Neural cell (in vitro differentiated cells): ENCODE data around the gene RTP5. TPM values are rescaled to one million over a fixed set of nuclear protein-coding genes. Genes with fewer than 3 reads are reported as not detected.

ENCODE experiments used
- H2AFZ ChIP-seq: fragments of 200-600, 300-800 bp; sonication (generic), shearing (Covaris generic); 2 replicates; pipeline ENCODE4 v1.6.0; 2014; ENCODE audit warnings: low read depth, mild to moderate bottlenecking, antibody characterized with exemption, low read length, moderate library complexity
- H3F3A ChIP-seq: fragments of 200-600 bp; shearing (Covaris generic); 2 replicates; pipeline ENCODE4 v1.6.1; 2016; ENCODE audit warnings: mild to moderate bottlenecking, moderate library complexity, mixed read lengths, antibody characterized with exemption, low read length; ENCODE audit not compliant: insufficient read depth, poor library complexity, severe bottlenecking
- H3K27ac ChIP-seq: fragments of 200-600, 300-800 bp; sonication (generic), shearing (Covaris generic); 2 replicates; pipeline ENCODE4 v1.5.1; 2014; ENCODE audit warnings: mild to moderate bottlenecking, low read length, moderate library complexity
- H3K27me3 ChIP-seq: fragments of 300-800, 200-600 bp; sonication (generic), shearing (Covaris generic); 2 replicates; pipeline ENCODE4 v1.6.0; 2014; ENCODE audit warnings: mild to moderate bottlenecking, low read depth, low read length, moderate library complexity; ENCODE audit not compliant: insufficient read depth
- H3K36me3 ChIP-seq: fragments of 300-800, 200-600 bp; sonication (generic), shearing (Covaris generic); 2 replicates; pipeline ENCODE4 v1.5.1; 2014; ENCODE audit warnings: mild to moderate bottlenecking, antibody characterized with exemption, low read length, moderate library complexity; ENCODE audit not compliant: insufficient read depth
- H3K4me2 ChIP-seq: fragments of 300-800, 200-600 bp; sonication (generic), shearing (Covaris generic); 2 replicates; pipeline ENCODE4 v1.6.0; 2014; ENCODE audit warnings: mild to moderate bottlenecking, low read length
- H3K4me3 ChIP-seq: fragments of 300-800, 200-600 bp; sonication (generic), shearing (Covaris generic); 2 replicates; pipeline ENCODE4 v1.5.1; 2014; ENCODE audit warnings: mild to moderate bottlenecking, low read length, moderate library complexity
- H3K79me2 ChIP-seq: fragments of 200-600 bp; shearing (Covaris generic); replicated peaks from 2 replicates; pipeline ENCODE4 v1.6.0; 2014; ENCODE audit warnings: mild to moderate bottlenecking, low read length, moderate library complexity; ENCODE audit not compliant: insufficient read depth
- H3K9ac ChIP-seq: fragments of 300-800, 200-600 bp; sonication (generic), shearing (Covaris generic); 2 replicates; pipeline ENCODE4 v1.6.1; 2016; ENCODE audit warnings: mild to moderate bottlenecking, low read length, mixed read lengths
- H3K9me2 ChIP-seq: fragments of 200-600 bp; shearing (Covaris generic); 2 replicates; pipeline ENCODE4 v1.6.1; 2016; ENCODE audit warnings: mild to moderate bottlenecking, low read length, mixed read lengths; ENCODE audit not compliant: insufficient read depth
- H3K9me3 ChIP-seq: fragments of 200-600, 300-800 bp; sonication (generic), shearing (Covaris generic); 2 replicates; pipeline ENCODE4 v1.6.1; 2016; ENCODE audit warnings: mild to moderate bottlenecking, mixed run types, low read length, moderate library complexity, mixed read lengths
- H4K20me1 ChIP-seq: fragments of 200-600 bp; shearing (Covaris generic); 2 replicates; pipeline ENCODE4 v1.6.1; 2016; ENCODE audit warnings: mild to moderate bottlenecking, mixed run types; ENCODE audit not compliant: insufficient read depth
- EP300 ChIP-seq: fragments of 450-650 bp; conservative IDR thresholded peaks from 2 replicates; pipeline ENCODE4 v1.6.1; 2014; ENCODE audit warnings: antibody characterized with exemption, mild to moderate bottlenecking, moderate library complexity; ENCODE audit not compliant: poor library complexity, severe bottlenecking
- EZH2 ChIP-seq: fragments of 200-600, 300-800 bp; shearing (Covaris generic), sonication (generic); IDR thresholded peaks from 2 replicates; pipeline ENCODE4 v1.6.1; 2014; ENCODE audit warnings: antibody characterized with exemption, low read length, borderline replicate concordance, mild to moderate bottlenecking; ENCODE audit not compliant: insufficient read depth, poor library complexity, severe bottlenecking
- MXI1 ChIP-seq: fragments of 450-650 bp; conservative IDR thresholded peaks from 2 replicates; pipeline ENCODE4 v1.6.1; 2014; ENCODE audit warnings: antibody characterized with exemption, mild to moderate bottlenecking; ENCODE audit not compliant: poor library complexity, severe bottlenecking
- POLR2AphosphoS5 ChIP-seq: IDR thresholded peaks from 2 replicates; pipeline ENCODE4 v1.6.1; 2012
- RAD21 ChIP-seq: fragments of 450-650 bp; conservative IDR thresholded peaks from 2 replicates; pipeline ENCODE4 v1.6.1; 2014; ENCODE audit warnings: antibody characterized with exemption, mild to moderate bottlenecking, moderate library complexity
- REST ChIP-seq: IDR thresholded peaks from 2 replicates; pipeline ENCODE4 v1.6.1; 2012; ENCODE audit warnings: borderline replicate concordance
- SMC3 ChIP-seq: fragments of 450-650 bp; conservative IDR thresholded peaks from 2 replicates; pipeline ENCODE4 v1.6.1; 2014; ENCODE audit warnings: antibody characterized with exemption, mild to moderate bottlenecking, moderate library complexity; ENCODE audit not compliant: poor library complexity
- TAF1 ChIP-seq: IDR thresholded peaks from 2 replicates; pipeline ENCODE4 v1.6.1; 2012; ENCODE audit warnings: low read depth
- polyA plus RNA-seq: library from polyadenylated mRNA; depleted of rRNA; stranded (reverse); fragments of >200 nt; gene quantifications from 2 replicates; pipeline ENCODE4 v1.2.3, GENCODE V29; 2014
- TF ChIP-seq, protein P1 (sequence below): fragments of 450-650 bp; IDR thresholded peaks from 2 replicates; pipeline ENCODE4 v1.5.1; 2014; ENCODE audit warnings: antibody characterized with exemption, mild to moderate bottlenecking, moderate library complexity; ENCODE audit not compliant: poor library complexity, severe bottlenecking

Gene RTP5
- polyA plus RNA-seq, 1 donor from 2014 or later, result 1.8 TPM

DNA sequence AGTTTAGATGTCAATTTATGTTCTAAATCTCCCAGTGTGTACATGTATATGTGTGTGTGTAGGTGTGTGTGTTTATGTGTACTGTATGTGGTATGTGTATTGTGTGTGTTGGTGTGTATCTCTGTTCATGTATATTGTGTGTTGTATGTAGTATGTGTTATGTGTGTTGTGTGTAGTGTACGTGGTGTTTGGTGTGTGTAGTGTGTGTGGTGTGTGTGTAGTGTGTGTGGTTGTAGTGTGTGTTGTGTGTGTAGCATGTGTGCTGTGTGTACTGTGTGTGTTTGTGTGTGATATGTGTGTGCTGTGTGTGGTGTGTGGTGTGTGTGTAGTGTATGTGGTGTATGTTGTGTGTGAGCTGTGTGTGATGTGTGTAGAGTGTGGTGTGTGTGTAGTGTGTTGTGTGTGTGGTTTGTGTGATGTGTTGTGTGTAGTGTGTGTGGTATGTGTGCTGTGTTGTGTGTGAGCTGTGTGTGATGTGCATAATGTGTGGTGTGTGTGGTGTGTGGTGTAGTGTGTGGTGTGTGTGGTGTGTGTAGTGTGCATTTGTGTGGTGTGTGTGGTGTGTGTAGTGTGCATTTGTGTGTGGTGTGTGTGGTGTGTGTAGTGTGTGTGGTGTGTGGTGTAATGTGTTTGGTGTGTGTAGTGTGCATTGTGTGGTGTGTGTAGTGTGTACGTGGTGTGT is 5.2 kb upstream of the RTP5 start:
- H3K9ac ChIP-seq, result no peak overlapping the region
- H3K9me2 ChIP-seq, result no peaks in the 10 kb centered on the region
- H3K36me3 ChIP-seq, result no peaks in the 10 kb centered on the region
- no peak overlapping the region for H3K27ac ChIP-seq
- H3F3A ChIP-seq, result no peaks in the 10 kb centered on the region
- TF ChIP-seq, protein P1, sequence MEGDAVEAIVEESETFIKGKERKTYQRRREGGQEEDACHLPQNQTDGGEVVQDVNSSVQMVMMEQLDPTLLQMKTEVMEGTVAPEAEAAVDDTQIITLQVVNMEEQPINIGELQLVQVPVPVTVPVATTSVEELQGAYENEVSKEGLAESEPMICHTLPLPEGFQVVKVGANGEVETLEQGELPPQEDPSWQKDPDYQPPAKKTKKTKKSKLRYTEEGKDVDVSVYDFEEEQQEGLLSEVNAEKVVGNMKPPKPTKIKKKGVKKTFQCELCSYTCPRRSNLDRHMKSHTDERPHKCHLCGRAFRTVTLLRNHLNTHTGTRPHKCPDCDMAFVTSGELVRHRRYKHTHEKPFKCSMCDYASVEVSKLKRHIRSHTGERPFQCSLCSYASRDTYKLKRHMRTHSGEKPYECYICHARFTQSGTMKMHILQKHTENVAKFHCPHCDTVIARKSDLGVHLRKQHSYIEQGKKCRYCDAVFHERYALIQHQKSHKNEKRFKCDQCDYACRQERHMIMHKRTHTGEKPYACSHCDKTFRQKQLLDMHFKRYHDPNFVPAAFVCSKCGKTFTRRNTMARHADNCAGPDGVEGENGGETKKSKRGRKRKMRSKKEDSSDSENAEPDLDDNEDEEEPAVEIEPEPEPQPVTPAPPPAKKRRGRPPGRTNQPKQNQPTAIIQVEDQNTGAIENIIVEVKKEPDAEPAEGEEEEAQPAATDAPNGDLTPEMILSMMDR, result no peak
- no peak for TF ChIP-seq EZH2
- no peak for TF ChIP-seq POLR2AphosphoS5
- TF ChIP-seq EP300, result no peak
- TF ChIP-seq SMC3, result no peak
- TF ChIP-seq MXI1, result no peak
- no peaks in the 10 kb centered on the region for H4K20me1 ChIP-seq
- no peak overlapping the region for H3K4me2 ChIP-seq
- H2AFZ ChIP-seq, result no peak overlapping the region
- H3K79me2 ChIP-seq, result no peaks in the 10 kb centered on the region
- no peaks in the 10 kb centered on the region for H3K9me3 ChIP-seq
- H3K4me3 ChIP-seq, result no peak overlapping the region
- H3K27me3 ChIP-seq, result no peaks in the 10 kb centered on the region

GRCh38 chr2:241864850-241865213 is 4.7 kb upstream of the RTP5 start:
- Histone ChIP-seq H3K9ac (no peak overlapping the region), H3K27me3 (no peaks in the 10 kb centered on the region), H3K27ac (no peak overlapping the region), H2AFZ (no peak overlapping the region), H3K9me2 (no peaks in the 10 kb centered on the region), H3K4me3 (no peak overlapping the region), H3F3A (no peaks in the 10 kb centered on the region), H3K9me3 (no peaks in the 10 kb centered on the region), H3K4me2 (no peak overlapping the region), H3K36me3 (no peaks in the 10 kb centered on the region), H3K79me2 (no peaks in the 10 kb centered on the region), H4K20me1 (no peaks in the 10 kb centered on the region)
- TF ChIP-seq MXI1, result no peak
- no peak for TF ChIP-seq SMC3
- TF ChIP-seq TAF1, result no peak
- no peak for TF ChIP-seq EP300
- no peak for TF ChIP-seq EZH2

- H3K9ac ChIP-seq, result peak overlapping the region; percentile 45
- H3K27me3 ChIP-seq, result no peaks in the 10 kb centered on the region
- H2AFZ ChIP-seq, result no peak overlapping the region
- no peak overlapping the region for H3K4me2 ChIP-seq
- no peak overlapping the region for H3K27ac ChIP-seq
- no peaks in the 10 kb centered on the region for H3F3A ChIP-seq
- H3K79me2 ChIP-seq, result no peaks in the 10 kb centered on the region
- no peaks in the 10 kb centered on the region for H3K9me2 ChIP-seq
- no peaks in the 10 kb centered on the region for H3K36me3 ChIP-seq
- no peak overlapping the region for H3K4me3 ChIP-seq
- no peaks in the 10 kb centered on the region for H3K9me3 ChIP-seq
- H4K20me1 ChIP-seq, result no peaks in the 10 kb centered on the region
- no peak for TF ChIP-seq REST
- no peak for TF ChIP-seq MXI1
- TF ChIP-seq RAD21, result no peak
- no peak for TF ChIP-seq TAF1
- TF ChIP-seq EP300, result no peak
- TF ChIP-seq POLR2AphosphoS5, result no peak
- no peak for TF ChIP-seq EZH2
- no peak for TF ChIP-seq SMC3
Measured at GRCh38 chr2:241865416-241865956, 4.0 kb upstream of the RTP5 start.
